ENCODE measurements around the gene TMEM185B. TPM values are rescaled to one million over a fixed set of nuclear protein-coding genes. Genes with fewer than 3 reads are reported as not detected.

TMEM185B gene
- total and polyA plus RNA-seq, 2 experiments from 2014 or later = 32.3 to 40.6 TPM

DNA sequence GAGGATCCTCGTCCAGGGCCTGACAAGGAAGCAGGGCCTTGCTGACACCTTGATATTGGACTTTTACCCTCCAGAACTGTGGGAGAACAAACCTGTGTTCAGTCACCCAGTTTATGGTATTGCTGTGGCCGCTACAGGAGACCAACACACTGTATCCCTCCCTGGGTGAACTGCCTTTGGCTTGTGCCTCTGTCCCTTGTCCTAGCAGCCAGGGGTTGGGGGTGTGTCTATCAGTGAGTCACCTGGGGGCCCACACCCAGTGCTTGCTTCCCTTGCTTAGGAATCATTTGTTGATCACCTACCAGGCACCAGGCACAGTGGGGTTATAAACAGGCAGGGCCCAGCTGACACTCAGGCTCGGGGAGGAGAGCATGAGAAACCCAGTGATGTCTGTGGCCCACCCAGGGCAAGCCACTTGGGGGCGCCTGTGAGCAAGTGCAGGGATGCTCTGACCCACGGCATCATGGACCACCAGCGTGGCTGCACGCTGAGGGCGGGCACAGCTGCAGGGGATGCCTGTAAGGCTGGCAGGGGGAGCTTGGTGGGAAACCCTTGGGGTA is 17.1 kb downstream of the TMEM185B start:
- peak; percentile 20 for DNase-seq
- Histone ChIP-seq H3K9me2 (ENCODE audit: insufficient read depth) (no peaks in the 10 kb centered on the region), H3K9ac (no peak overlapping the region), H3K9me3 (ENCODE audit: low read depth) (no peaks in the 10 kb centered on the region), H3K4me1 (ENCODE audit: insufficient read depth) (no peaks in the 10 kb centered on the region), H3K27ac (no peak overlapping the region), H3K79me2 (ENCODE audit: insufficient read depth) (no peaks in the 10 kb centered on the region), H2AFZ (no peak overlapping the region), H3F3A (ENCODE audit: insufficient read depth) (no peaks in the 10 kb centered on the region), H3K27me3 (replicated peaks; ENCODE audit: insufficient read depth) (no peaks in the 10 kb centered on the region), H3K4me3 (no peak overlapping the region), H4K20me1 (ENCODE audit: insufficient read depth) (no peaks in the 10 kb centered on the region), H3K4me2 (ENCODE audit: unreplicated experiment) (no peak overlapping the region), H3K36me3 (ENCODE audit: low read depth) (no peaks in the 10 kb centered on the region)
- TF ChIP-seq EZH2 (IDR thresholded peaks at IDR 0.05; ENCODE audit: insufficient read depth, poor library complexity, severe bottlenecking) (no peak), EZH2phosphoT487 (IDR thresholded peaks at IDR 0.05; ENCODE audit: insufficient read depth, low read depth) (no peak)
- in situ Hi-C loops (cut with MboI) = no loop called here
- WGBS, 2 experiments (ENCODE audit: low coverage in 1 of 2, low lambda C conversion rate in 2 of 2, missing lambda C conversion rate in 2 of 2) = 63 to 71% methylated on average over 4 to 8 of the region's 8 CpGs

DNA sequence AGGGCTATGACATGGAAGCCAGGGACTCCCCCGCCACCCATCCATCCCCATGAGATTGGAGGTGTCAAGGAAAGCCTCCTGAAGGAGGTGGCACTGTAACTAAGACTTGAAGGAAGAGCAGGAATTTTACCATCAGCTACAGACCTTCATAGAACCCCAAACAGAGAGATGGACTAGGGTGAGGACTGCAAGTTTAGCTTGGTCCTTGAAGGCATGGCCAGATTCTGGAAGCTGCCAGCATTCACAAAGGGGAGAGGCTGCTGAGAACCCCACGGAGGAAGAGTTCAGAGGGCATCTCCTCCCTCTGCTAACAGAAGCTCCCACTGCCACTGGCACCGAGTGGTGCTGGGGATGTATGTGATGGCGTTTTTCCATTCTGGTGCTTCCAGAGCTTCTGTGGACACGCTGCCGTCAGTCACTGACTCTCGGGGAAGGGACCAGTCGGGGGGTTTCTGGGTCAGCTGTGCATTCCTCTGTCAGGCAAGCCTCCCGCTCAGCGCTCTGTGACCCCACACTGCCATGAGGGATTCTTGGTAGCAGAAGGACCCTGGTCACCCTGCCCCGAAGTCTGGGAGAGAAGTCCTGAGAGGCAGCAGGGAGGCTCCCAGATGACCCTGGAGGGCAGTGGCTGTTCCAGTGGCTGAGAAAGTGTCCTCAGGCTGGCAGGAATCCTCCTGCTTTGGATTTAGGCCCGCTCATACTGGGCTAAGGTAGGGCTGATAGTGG is 18.1 kb downstream of the TMEM185B start:
- H2AFZ ChIP-seq = no peak overlapping the region
- H3K9me2 ChIP-seq (ENCODE audit: insufficient read depth) = no peaks in the 10 kb centered on the region
- TF ChIP-seq EZH2phosphoT487 (IDR thresholded peaks at IDR 0.05; ENCODE audit: insufficient read depth, low read depth) (no peak), EZH2 (IDR thresholded peaks at IDR 0.05; ENCODE audit: insufficient read depth, poor library complexity, severe bottlenecking) (no peak)
- H3K27me3 ChIP-seq (replicated peaks; ENCODE audit: insufficient read depth) = no peaks in the 10 kb centered on the region
- H3K27ac ChIP-seq = no peak overlapping the region
- no peak overlapping the region for H3K4me3 ChIP-seq
- H3K9me3 ChIP-seq (ENCODE audit: low read depth) = no peaks in the 10 kb centered on the region
- DNase-seq = no peak
- H3K4me2 ChIP-seq (ENCODE audit: unreplicated experiment) = no peak overlapping the region
- H3F3A ChIP-seq (ENCODE audit: insufficient read depth) = no peaks in the 10 kb centered on the region
- H3K9ac ChIP-seq = no peak overlapping the region
- H3K79me2 ChIP-seq (ENCODE audit: insufficient read depth) = no peaks in the 10 kb centered on the region
- no peaks in the 10 kb centered on the region for H4K20me1 ChIP-seq (ENCODE audit: insufficient read depth)
- no peaks in the 10 kb centered on the region for H3K36me3 ChIP-seq (ENCODE audit: low read depth)
- 88 to 89% methylated on average over 10 to 12 of the region's 12 CpGs for WGBS, 2 experiments (ENCODE audit: low coverage in 1 of 2, low lambda C conversion rate in 2 of 2, missing lambda C conversion rate in 2 of 2)
- no peaks in the 10 kb centered on the region for H3K4me1 ChIP-seq (ENCODE audit: insufficient read depth)
- in situ Hi-C loops (cut with MboI) = no loop called here

DNA sequence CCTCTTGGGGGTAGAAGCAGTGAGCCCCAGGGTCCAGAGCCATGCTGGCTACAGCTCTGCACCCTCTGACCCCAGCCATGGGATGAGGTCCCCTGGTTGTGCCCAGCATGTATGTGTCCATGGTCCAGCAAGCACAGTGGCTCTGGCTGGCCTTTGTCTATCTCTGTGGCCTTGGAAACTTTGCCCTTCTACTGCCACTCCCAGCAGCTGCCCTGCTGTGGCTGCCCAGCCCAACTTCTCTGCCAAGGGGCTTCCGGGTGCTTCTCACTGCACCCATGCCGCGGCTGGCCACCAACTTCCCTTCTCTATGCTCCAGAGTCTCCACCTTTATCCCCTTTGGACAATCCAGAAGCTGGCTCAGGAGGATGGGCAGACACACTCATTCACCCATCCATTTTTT is 18.8 kb downstream of the TMEM185B start:
- Histone ChIP-seq H3K9ac (no peak overlapping the region), H4K20me1 (ENCODE audit: insufficient read depth) (no peaks in the 10 kb centered on the region), H2AFZ (no peak overlapping the region), H3K9me3 (ENCODE audit: low read depth) (no peaks in the 10 kb centered on the region), H3F3A (ENCODE audit: insufficient read depth) (no peaks in the 10 kb centered on the region), H3K36me3 (ENCODE audit: low read depth) (no peaks in the 10 kb centered on the region), H3K79me2 (ENCODE audit: insufficient read depth) (no peaks in the 10 kb centered on the region), H3K27ac (no peak overlapping the region), H3K4me2 (ENCODE audit: unreplicated experiment) (no peak overlapping the region), H3K4me1 (ENCODE audit: insufficient read depth) (no peaks in the 10 kb centered on the region), H3K27me3 (replicated peaks; ENCODE audit: insufficient read depth) (no peaks in the 10 kb centered on the region), H3K9me2 (ENCODE audit: insufficient read depth) (no peaks in the 10 kb centered on the region), H3K4me3 (no peak overlapping the region)
- 92 to 97% methylated on average over 3 of the region's 3 CpGs for WGBS, 2 experiments (ENCODE audit: low coverage in 1 of 2, low lambda C conversion rate in 2 of 2, missing lambda C conversion rate in 2 of 2)
- in situ Hi-C loops (cut with MboI) = no loop called here
- TF ChIP-seq EZH2phosphoT487 (IDR thresholded peaks at IDR 0.05; ENCODE audit: insufficient read depth, low read depth) (no peak), EZH2 (IDR thresholded peaks at IDR 0.05; ENCODE audit: insufficient read depth, poor library complexity, severe bottlenecking) (no peak)
- no peak for DNase-seq

DNA sequence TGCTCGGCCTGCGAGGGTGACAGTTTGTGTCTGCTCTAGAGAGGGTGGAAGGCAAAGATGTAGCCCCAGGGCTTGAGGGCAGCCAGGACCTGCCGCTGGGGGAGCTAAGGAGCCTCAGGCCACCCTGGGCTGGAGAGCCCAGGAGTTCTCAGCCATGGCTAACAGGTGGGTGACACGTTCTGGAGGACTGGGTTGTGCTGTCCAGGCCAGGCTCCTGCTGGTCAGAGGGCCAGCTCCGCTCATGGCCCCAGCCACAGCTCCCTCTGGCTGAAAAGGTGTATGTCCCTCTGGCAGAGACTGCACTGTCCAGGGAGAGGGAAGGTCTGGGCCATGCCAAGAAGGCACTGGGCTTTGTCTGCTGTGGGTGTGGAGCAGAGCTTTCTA is 19.2 kb downstream of the TMEM185B start:
- WGBS, 2 experiments (ENCODE audit: low coverage in 1 of 2, low lambda C conversion rate in 2 of 2, missing lambda C conversion rate in 2 of 2) = 87 to 89% methylated on average over 5 of the region's 5 CpGs
- Histone ChIP-seq H3K9me2 (ENCODE audit: insufficient read depth) (no peaks in the 10 kb centered on the region), H3K4me1 (ENCODE audit: insufficient read depth) (no peaks in the 10 kb centered on the region), H3K9me3 (ENCODE audit: low read depth) (no peaks in the 10 kb centered on the region), H3K27ac (no peak overlapping the region), H2AFZ (no peak overlapping the region), H3K36me3 (ENCODE audit: low read depth) (no peaks in the 10 kb centered on the region), H3F3A (ENCODE audit: insufficient read depth) (no peaks in the 10 kb centered on the region), H3K4me2 (ENCODE audit: unreplicated experiment) (no peak overlapping the region), H3K9ac (no peak overlapping the region), H3K27me3 (replicated peaks; ENCODE audit: insufficient read depth) (no peaks in the 10 kb centered on the region), H3K4me3 (no peak overlapping the region), H3K79me2 (ENCODE audit: insufficient read depth) (no peaks in the 10 kb centered on the region), H4K20me1 (ENCODE audit: insufficient read depth) (no peaks in the 10 kb centered on the region)
- no peak for DNase-seq
- no peak for TF ChIP-seq EZH2 (IDR thresholded peaks at IDR 0.05; ENCODE audit: insufficient read depth, poor library complexity, severe bottlenecking)
- TF ChIP-seq EZH2phosphoT487 (IDR thresholded peaks at IDR 0.05; ENCODE audit: insufficient read depth, low read depth) = no peak
- in situ Hi-C loops (cut with MboI) = no loop called here

Measured in GM23248 (cell line).